ENCODE measurements around the gene MIA.
A peak's percentile ranks its signal among the peaks of the same experiment; 100 is the strongest.

MIA gene

GRCh38 chr19:40797166-40797962 lies 22.0 kb downstream of the MIA start:
- H3K27ac ChIP-seq (ENCODE audit: poor library complexity, severe bottlenecking): peak overlapping the region; percentile 79
- no peak overlapping the region for H3K4me3 ChIP-seq (ENCODE audit: severe bottlenecking)
- peaks cover 14% of the 10 kb centered on the region for H3K4me1 ChIP-seq (ENCODE audit: insufficient read depth, poor library complexity, severe bottlenecking)
- TF ChIP-seq CTCF (IDR thresholded peaks at IDR 0.05; ENCODE audit: poor library complexity, severe bottlenecking): no peak
- no peaks in the 10 kb centered on the region for H3K27me3 ChIP-seq (ENCODE audit: insufficient read depth, poor library complexity, severe bottlenecking)
- H3K36me3 ChIP-seq (ENCODE audit: low read depth): peaks cover 21% of the 10 kb centered on the region
- no peaks in the 10 kb centered on the region for H3K9me3 ChIP-seq (ENCODE audit: severe bottlenecking)
- no peak for DNase-seq (ENCODE audit: low spot score)
- ATAC-seq (ENCODE audit: low read depth): no peak

GRCh38 chr19:40797963-40798682 lies 22.8 kb downstream of the MIA start:
- peaks cover 21% of the 10 kb centered on the region for H3K4me1 ChIP-seq (ENCODE audit: insufficient read depth, poor library complexity, severe bottlenecking)
- TF ChIP-seq CTCF (IDR thresholded peaks at IDR 0.05; ENCODE audit: poor library complexity, severe bottlenecking): peak; percentile 59
- peak; percentile 2; the same call in 2 of the 3 replicates for ATAC-seq (ENCODE audit: low read depth)

GRCh38 chr19:40798683-40799557 lies 23.6 kb downstream of the MIA start, which contains the start of gene EGLN2:
EGLN2 (plus strand) TSS chr19:40799191; CDS start chr19:40800573, 1,382 bp downstream.
- TF ChIP-seq CTCF (IDR thresholded peaks at IDR 0.05; ENCODE audit: poor library complexity, severe bottlenecking): peak; percentile 16
- Histone ChIP-seq H3K9me3 (ENCODE audit: severe bottlenecking) (no peaks in the 10 kb centered on the region), H3K4me1 (ENCODE audit: insufficient read depth, poor library complexity, severe bottlenecking) (peaks cover 26% of the 10 kb centered on the region), H3K27ac (ENCODE audit: poor library complexity, severe bottlenecking) (peak within 1 kb of the TSS; percentile 79), H3K27me3 (ENCODE audit: insufficient read depth, poor library complexity, severe bottlenecking) (no peaks in the 10 kb centered on the region), H3K4me3 (ENCODE audit: severe bottlenecking) (peak within 1 kb of the TSS; percentile 98), H3K36me3 (ENCODE audit: low read depth) (peaks cover 31% of the 10 kb centered on the region)
- DNase-seq (ENCODE audit: low spot score) (peak; percentile 99), ATAC-seq (ENCODE audit: low read depth) (peak; percentile 89)

More at GRCh38 chr19:40797963-40798682, 22.8 kb downstream of the MIA start:
- Histone ChIP-seq H3K27ac (ENCODE audit: poor library complexity, severe bottlenecking) (peak overlapping the region; percentile 79), H3K9me3 (ENCODE audit: severe bottlenecking) (no peaks in the 10 kb centered on the region), H3K4me3 (ENCODE audit: severe bottlenecking) (peak overlapping the region; percentile 98), H3K27me3 (ENCODE audit: insufficient read depth, poor library complexity, severe bottlenecking) (no peaks in the 10 kb centered on the region), H3K36me3 (ENCODE audit: low read depth) (peaks cover 26% of the 10 kb centered on the region)
- DNase-seq (ENCODE audit: low spot score): no peak

GRCh38 chr19:40799558-40800338 lies 24.4 kb downstream of the MIA start:
- no peak for DNase-seq (ENCODE audit: low spot score)
- TF ChIP-seq CTCF (IDR thresholded peaks at IDR 0.05; ENCODE audit: poor library complexity, severe bottlenecking): no peak

More at GRCh38 chr19:40799558-40800338, 24.4 kb downstream of the MIA start:
- Histone ChIP-seq H3K9me3 (ENCODE audit: severe bottlenecking) (no peaks in the 10 kb centered on the region), H3K27me3 (ENCODE audit: insufficient read depth, poor library complexity, severe bottlenecking) (no peaks in the 10 kb centered on the region), H3K27ac (ENCODE audit: poor library complexity, severe bottlenecking) (peak overlapping the region; percentile 79), H3K36me3 (ENCODE audit: low read depth) (peaks cover 39% of the 10 kb centered on the region), H3K4me3 (ENCODE audit: severe bottlenecking) (peak overlapping the region; percentile 98), H3K4me1 (ENCODE audit: insufficient read depth, poor library complexity, severe bottlenecking) (peaks cover 29% of the 10 kb centered on the region)
- no peak for ATAC-seq (ENCODE audit: low read depth)

All from RWPE2 (cell line).